GM13977 (cell line): ENCODE measurements around the gene PTRHD1.

Source experiments
- DNase-seq: peaks from one replicate; pipeline ENCODE4 v3.0.0; 2012; ENCODE audit warnings: low spot score
- CTCF ChIP-seq: IDR thresholded peaks from 2 replicates; pipeline ENCODE4 v1.5.1; 2012; ENCODE audit warnings: mild to moderate bottlenecking, control low read depth; ENCODE audit not compliant: insufficient read depth; ENCODE audit errors: extremely low read depth, missing control alignments
- in situ Hi-C: fragments of 300-500 bp; cut with MboI; formaldehyde crosslinking; loops from one replicate; pipeline ENCODE4 v1.12.0; 2022; ENCODE audit warnings: low sequenced_read_pairs, low pct_unique_long_range_greater_than_20kb, mixed read lengths, inconsistent platforms; ENCODE audit not compliant: unreplicated experiment

PTRHD1 gene

GRCh38 chr2:24745825-24746224 is 47.4 kb downstream of the PTRHD1 start:
- no peak for TF ChIP-seq CTCF
- DNase-seq = no peak
- in situ Hi-C loops = no loop called here

- TF ChIP-seq CTCF = no peak
- no peak for DNase-seq
- in situ Hi-C loops = no loop called here
Observed at GRCh38 chr2:24744356-24744755, 48.8 kb downstream of the PTRHD1 start.

GRCh38 chr2:24743924-24744323 is 49.3 kb downstream of the PTRHD1 start:
- in situ Hi-C loops = no loop called here
- no peak for DNase-seq
- TF ChIP-seq CTCF = no peak

- TF ChIP-seq CTCF = no peak
- in situ Hi-C loops = no loop called here
- DNase-seq = no peak
Observed at GRCh38 chr2:24742730-24743129, 50.5 kb downstream of the PTRHD1 start.

GRCh38 chr2:24740142-24740541 is 53.0 kb downstream of the PTRHD1 start:
- no peak for TF ChIP-seq CTCF
- in situ Hi-C loops = no loop called here
- no peak for DNase-seq
